ENCODE results near the gene SLC6A11. TPM values are rescaled to one million over a fixed set of nuclear protein-coding genes. Genes with fewer than 3 reads are reported as not detected.

Gene SLC6A11
- total and polyA plus RNA-seq, 2 of the 8 experiments (the other 6 are each of a cell fraction or from before 2014, with no cell fraction given) = 0.78 to 1.5 TPM

DNA sequence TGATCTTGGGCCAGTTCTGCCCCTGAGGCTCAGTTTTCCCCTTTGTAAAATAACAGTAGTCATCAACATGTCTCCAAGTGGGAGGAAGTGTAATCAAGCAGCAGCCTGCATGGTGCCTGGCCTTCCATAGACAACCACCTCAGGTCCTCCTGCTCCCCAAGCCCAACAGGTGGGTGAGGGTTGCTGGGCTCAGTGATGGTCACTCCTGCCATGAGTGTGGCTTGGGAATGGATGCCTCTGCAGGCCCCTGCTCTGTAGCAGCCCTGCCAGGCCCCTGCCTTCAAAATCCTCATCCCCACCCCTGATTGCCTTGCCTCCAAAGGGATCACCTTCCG is 117.4 kb downstream of the SLC6A11 start (continued):
- TF ChIP-seq TEAD4 (IDR thresholded peaks at IDR 0.05; ENCODE audit: low read depth, low read length) = no peak
- TF ChIP-seq SIN3A (conservative IDR thresholded peaks at IDR 0.05 in 1 of 2, IDR thresholded peaks at IDR 0.05 in 1 of 2; ENCODE audit: low read depth in 1 of 2, low read length in 2 of 2) = no peak
- TF ChIP-seq, protein P1, sequence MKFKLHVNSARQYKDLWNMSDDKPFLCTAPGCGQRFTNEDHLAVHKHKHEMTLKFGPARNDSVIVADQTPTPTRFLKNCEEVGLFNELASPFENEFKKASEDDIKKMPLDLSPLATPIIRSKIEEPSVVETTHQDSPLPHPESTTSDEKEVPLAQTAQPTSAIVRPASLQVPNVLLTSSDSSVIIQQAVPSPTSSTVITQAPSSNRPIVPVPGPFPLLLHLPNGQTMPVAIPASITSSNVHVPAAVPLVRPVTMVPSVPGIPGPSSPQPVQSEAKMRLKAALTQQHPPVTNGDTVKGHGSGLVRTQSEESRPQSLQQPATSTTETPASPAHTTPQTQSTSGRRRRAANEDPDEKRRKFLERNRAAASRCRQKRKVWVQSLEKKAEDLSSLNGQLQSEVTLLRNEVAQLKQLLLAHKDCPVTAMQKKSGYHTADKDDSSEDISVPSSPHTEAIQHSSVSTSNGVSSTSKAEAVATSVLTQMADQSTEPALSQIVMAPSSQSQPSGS (IDR thresholded peaks at IDR 0.05; ENCODE audit: low read length) = no peak
- no peak for TF ChIP-seq SP2 (IDR thresholded peaks at IDR 0.05; ENCODE audit: low read length)
- no peak for TF ChIP-seq KDM1A (IDR thresholded peaks at IDR 0.05; ENCODE audit: borderline replicate concordance, low read length)
- TF ChIP-seq BRCA1 (IDR thresholded peaks at IDR 0.05; ENCODE audit: low read depth, low read length) = no peak
- TF ChIP-seq EGR1 (IDR thresholded peaks at IDR 0.05; ENCODE audit: borderline replicate concordance, low read depth, low read length) = no peak
- TF ChIP-seq CEBPB (IDR thresholded peaks at IDR 0.05; ENCODE audit: low read depth, low read length) = no peak

Measured in H1 (cell line).